ENCODE results near the gene TEX264. TPM values are rescaled to one million over a fixed set of nuclear protein-coding genes. Genes with fewer than 3 reads are reported as not detected.
A peak's percentile ranks its signal among the peaks of the same experiment; 100 is the strongest.

Gene TEX264
- total and polyA plus RNA-seq, 2 of the 13 experiments (the other 11 are each of a cell fraction or from before 2014, with no cell fraction given) = 35.2 to 52.1 TPM

- TF ChIP-seq ZNF407 (CRISPR knock-in tag; IDR thresholded peaks at IDR 0.05; ENCODE audit: not compliant biosample characterization) = no peak
- no peak; the same call in 1 of the 2 replicates for TF ChIP-seq ZNF331 (CRISPR knock-in tag; IDR thresholded peaks at IDR 0.05)
- TF ChIP-seq ZNF737 (CRISPR knock-in tag; IDR thresholded peaks at IDR 0.05; ENCODE audit: borderline replicate concordance) = no peak
- TF ChIP-seq ZNF44 (CRISPR knock-in tag; IDR thresholded peaks at IDR 0.05) = no peak
- TF ChIP-seq BRCA1 (CRISPR knock-in tag; IDR thresholded peaks at IDR 0.05) = no peak
- no peak for TF ChIP-seq TFE3 (CRISPR knock-in tag; IDR thresholded peaks at IDR 0.05)
- 0 out of 2 replicates have a peak, but pooled peaks have one; percentile 61 for TF ChIP-seq IRF1 (CRISPR knock-in tag; IDR thresholded peaks at IDR 0.05; ENCODE audit: low read depth)
- no peak for TF ChIP-seq FOXP4 (CRISPR knock-in tag; IDR thresholded peaks at IDR 0.05)
- TF ChIP-seq NFKB2 (CRISPR knock-in tag; IDR thresholded peaks at IDR 0.05; ENCODE audit: borderline replicate concordance) = peak; percentile 54; the same call in 1 of the 2 replicates
- TF ChIP-seq NKX3-1 (CRISPR knock-in tag; IDR thresholded peaks at IDR 0.05) = peak; percentile 56; the same call in 1 of the 2 replicates
- peak; percentile 90 for TF ChIP-seq ZBTB14 (CRISPR knock-in tag; IDR thresholded peaks at IDR 0.05)
- no peak for TF ChIP-seq CBX5 (CRISPR knock-in tag; IDR thresholded peaks at IDR 0.05; ENCODE audit: borderline replicate concordance)
- TF ChIP-seq ZNF883 (CRISPR knock-in tag; IDR thresholded peaks at IDR 0.05; ENCODE audit: not compliant biosample characterization) = peak; percentile 68
- no peak for TF ChIP-seq MYNN (CRISPR knock-in tag; IDR thresholded peaks at IDR 0.05; ENCODE audit: low read depth)
Measured at GRCh38 chr3:51670823-51671733, at the start of gene TEX264 (continued).
